Neural cell (in vitro differentiated cells): ENCODE results near the gene RDM1. TPM values are rescaled to one million over a fixed set of nuclear protein-coding genes. Genes with fewer than 3 reads are reported as not detected.

Experiments
- H2AFZ ChIP-seq: fragments of 200-600, 300-800 bp; sonication (generic), shearing (Covaris generic); 2 replicates; pipeline ENCODE4 v1.6.0; 2014; ENCODE audit warnings: low read depth, mild to moderate bottlenecking, antibody characterized with exemption, low read length, moderate library complexity
- H3F3A ChIP-seq: fragments of 200-600 bp; shearing (Covaris generic); 2 replicates; pipeline ENCODE4 v1.6.1; 2016; ENCODE audit warnings: mild to moderate bottlenecking, moderate library complexity, mixed read lengths, antibody characterized with exemption, low read length; ENCODE audit not compliant: insufficient read depth, poor library complexity, severe bottlenecking
- H3K27ac ChIP-seq: fragments of 200-600, 300-800 bp; sonication (generic), shearing (Covaris generic); 2 replicates; pipeline ENCODE4 v1.5.1; 2014; ENCODE audit warnings: mild to moderate bottlenecking, low read length, moderate library complexity
- H3K27me3 ChIP-seq: fragments of 300-800, 200-600 bp; sonication (generic), shearing (Covaris generic); 2 replicates; pipeline ENCODE4 v1.6.0; 2014; ENCODE audit warnings: mild to moderate bottlenecking, low read depth, low read length, moderate library complexity; ENCODE audit not compliant: insufficient read depth
- H3K36me3 ChIP-seq: fragments of 300-800, 200-600 bp; sonication (generic), shearing (Covaris generic); 2 replicates; pipeline ENCODE4 v1.5.1; 2014; ENCODE audit warnings: mild to moderate bottlenecking, antibody characterized with exemption, low read length, moderate library complexity; ENCODE audit not compliant: insufficient read depth
- H3K4me2 ChIP-seq: fragments of 300-800, 200-600 bp; sonication (generic), shearing (Covaris generic); 2 replicates; pipeline ENCODE4 v1.6.0; 2014; ENCODE audit warnings: mild to moderate bottlenecking, low read length
- H3K4me3 ChIP-seq: fragments of 300-800, 200-600 bp; sonication (generic), shearing (Covaris generic); 2 replicates; pipeline ENCODE4 v1.5.1; 2014; ENCODE audit warnings: mild to moderate bottlenecking, low read length, moderate library complexity
- H3K79me2 ChIP-seq: fragments of 200-600 bp; shearing (Covaris generic); replicated peaks from 2 replicates; pipeline ENCODE4 v1.6.0; 2014; ENCODE audit warnings: mild to moderate bottlenecking, low read length, moderate library complexity; ENCODE audit not compliant: insufficient read depth
- H3K9ac ChIP-seq: fragments of 300-800, 200-600 bp; sonication (generic), shearing (Covaris generic); 2 replicates; pipeline ENCODE4 v1.6.1; 2016; ENCODE audit warnings: mild to moderate bottlenecking, low read length, mixed read lengths
- H3K9me2 ChIP-seq: fragments of 200-600 bp; shearing (Covaris generic); 2 replicates; pipeline ENCODE4 v1.6.1; 2016; ENCODE audit warnings: mild to moderate bottlenecking, low read length, mixed read lengths; ENCODE audit not compliant: insufficient read depth
- H3K9me3 ChIP-seq: fragments of 200-600, 300-800 bp; sonication (generic), shearing (Covaris generic); 2 replicates; pipeline ENCODE4 v1.6.1; 2016; ENCODE audit warnings: mild to moderate bottlenecking, mixed run types, low read length, moderate library complexity, mixed read lengths
- H4K20me1 ChIP-seq: fragments of 200-600 bp; shearing (Covaris generic); 2 replicates; pipeline ENCODE4 v1.6.1; 2016; ENCODE audit warnings: mild to moderate bottlenecking, mixed run types; ENCODE audit not compliant: insufficient read depth
- EP300 ChIP-seq: fragments of 450-650 bp; conservative IDR thresholded peaks from 2 replicates; pipeline ENCODE4 v1.6.1; 2014; ENCODE audit warnings: antibody characterized with exemption, mild to moderate bottlenecking, moderate library complexity; ENCODE audit not compliant: poor library complexity, severe bottlenecking
- EZH2 ChIP-seq: fragments of 200-600, 300-800 bp; shearing (Covaris generic), sonication (generic); IDR thresholded peaks from 2 replicates; pipeline ENCODE4 v1.6.1; 2014; ENCODE audit warnings: antibody characterized with exemption, low read length, borderline replicate concordance, mild to moderate bottlenecking; ENCODE audit not compliant: insufficient read depth, poor library complexity, severe bottlenecking
- MXI1 ChIP-seq: fragments of 450-650 bp; conservative IDR thresholded peaks from 2 replicates; pipeline ENCODE4 v1.6.1; 2014; ENCODE audit warnings: antibody characterized with exemption, mild to moderate bottlenecking; ENCODE audit not compliant: poor library complexity, severe bottlenecking
- POLR2AphosphoS5 ChIP-seq: IDR thresholded peaks from 2 replicates; pipeline ENCODE4 v1.6.1; 2012
- RAD21 ChIP-seq: fragments of 450-650 bp; conservative IDR thresholded peaks from 2 replicates; pipeline ENCODE4 v1.6.1; 2014; ENCODE audit warnings: antibody characterized with exemption, mild to moderate bottlenecking, moderate library complexity
- SMC3 ChIP-seq: fragments of 450-650 bp; conservative IDR thresholded peaks from 2 replicates; pipeline ENCODE4 v1.6.1; 2014; ENCODE audit warnings: antibody characterized with exemption, mild to moderate bottlenecking, moderate library complexity; ENCODE audit not compliant: poor library complexity
- TAF1 ChIP-seq: IDR thresholded peaks from 2 replicates; pipeline ENCODE4 v1.6.1; 2012; ENCODE audit warnings: low read depth
- polyA plus RNA-seq: library from polyadenylated mRNA; depleted of rRNA; stranded (reverse); fragments of >200 nt; gene quantifications from 2 replicates; pipeline ENCODE4 v1.2.3, GENCODE V29; 2014
- TF ChIP-seq, protein P1 (sequence below): fragments of 450-650 bp; IDR thresholded peaks from 2 replicates; pipeline ENCODE4 v1.5.1; 2014; ENCODE audit warnings: antibody characterized with exemption, mild to moderate bottlenecking, moderate library complexity; ENCODE audit not compliant: poor library complexity, severe bottlenecking
- TF ChIP-seq, protein P2 (sequence below): IDR thresholded peaks from 2 replicates; pipeline ENCODE4 v1.6.1; 2012; ENCODE audit warnings: borderline replicate concordance

RDM1 gene
- polyA plus RNA-seq, 1 donor from 2014 or later = not detected

DNA sequence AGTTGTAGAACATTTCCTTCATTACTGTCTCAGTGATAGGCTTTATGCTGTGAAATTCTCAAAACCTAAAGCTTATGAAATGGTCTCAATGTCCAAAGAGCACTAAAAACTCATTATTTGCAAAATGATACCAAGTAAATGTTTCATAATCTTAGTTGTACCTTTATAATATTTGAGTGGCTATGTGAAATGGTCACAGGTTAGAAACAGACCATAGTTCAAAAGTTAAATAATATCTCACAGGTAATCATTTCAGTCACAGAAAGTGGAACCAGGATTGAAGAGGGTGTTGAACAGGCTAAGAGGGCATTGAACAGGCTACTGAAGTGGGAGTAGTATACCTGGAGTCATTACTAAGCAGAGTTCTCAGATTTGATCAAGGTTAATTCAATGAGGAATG, 2.9 kb downstream of the RDM1 start:
- no peaks in the 10 kb centered on the region for H3K36me3 ChIP-seq
- H3K4me3 ChIP-seq = no peak overlapping the region
- H2AFZ ChIP-seq = no peak overlapping the region
- H3K27me3 ChIP-seq = no peaks in the 10 kb centered on the region
- H3K9me2 ChIP-seq = no peaks in the 10 kb centered on the region
- H3K9ac ChIP-seq = no peak overlapping the region
- no peak overlapping the region for H3K4me2 ChIP-seq
- no peak overlapping the region for H3K27ac ChIP-seq
- H4K20me1 ChIP-seq = no peaks in the 10 kb centered on the region
- H3K79me2 ChIP-seq = no peaks in the 10 kb centered on the region
- no peaks in the 10 kb centered on the region for H3K9me3 ChIP-seq
- TF ChIP-seq TAF1 (no peak), MXI1 (no peak), EP300 (no peak), SMC3 (no peak), EZH2 (no peak), POLR2AphosphoS5 (no peak), RAD21 (no peak)
- TF ChIP-seq, protein P1, sequence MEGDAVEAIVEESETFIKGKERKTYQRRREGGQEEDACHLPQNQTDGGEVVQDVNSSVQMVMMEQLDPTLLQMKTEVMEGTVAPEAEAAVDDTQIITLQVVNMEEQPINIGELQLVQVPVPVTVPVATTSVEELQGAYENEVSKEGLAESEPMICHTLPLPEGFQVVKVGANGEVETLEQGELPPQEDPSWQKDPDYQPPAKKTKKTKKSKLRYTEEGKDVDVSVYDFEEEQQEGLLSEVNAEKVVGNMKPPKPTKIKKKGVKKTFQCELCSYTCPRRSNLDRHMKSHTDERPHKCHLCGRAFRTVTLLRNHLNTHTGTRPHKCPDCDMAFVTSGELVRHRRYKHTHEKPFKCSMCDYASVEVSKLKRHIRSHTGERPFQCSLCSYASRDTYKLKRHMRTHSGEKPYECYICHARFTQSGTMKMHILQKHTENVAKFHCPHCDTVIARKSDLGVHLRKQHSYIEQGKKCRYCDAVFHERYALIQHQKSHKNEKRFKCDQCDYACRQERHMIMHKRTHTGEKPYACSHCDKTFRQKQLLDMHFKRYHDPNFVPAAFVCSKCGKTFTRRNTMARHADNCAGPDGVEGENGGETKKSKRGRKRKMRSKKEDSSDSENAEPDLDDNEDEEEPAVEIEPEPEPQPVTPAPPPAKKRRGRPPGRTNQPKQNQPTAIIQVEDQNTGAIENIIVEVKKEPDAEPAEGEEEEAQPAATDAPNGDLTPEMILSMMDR = no peak
- TF ChIP-seq, protein P2, sequence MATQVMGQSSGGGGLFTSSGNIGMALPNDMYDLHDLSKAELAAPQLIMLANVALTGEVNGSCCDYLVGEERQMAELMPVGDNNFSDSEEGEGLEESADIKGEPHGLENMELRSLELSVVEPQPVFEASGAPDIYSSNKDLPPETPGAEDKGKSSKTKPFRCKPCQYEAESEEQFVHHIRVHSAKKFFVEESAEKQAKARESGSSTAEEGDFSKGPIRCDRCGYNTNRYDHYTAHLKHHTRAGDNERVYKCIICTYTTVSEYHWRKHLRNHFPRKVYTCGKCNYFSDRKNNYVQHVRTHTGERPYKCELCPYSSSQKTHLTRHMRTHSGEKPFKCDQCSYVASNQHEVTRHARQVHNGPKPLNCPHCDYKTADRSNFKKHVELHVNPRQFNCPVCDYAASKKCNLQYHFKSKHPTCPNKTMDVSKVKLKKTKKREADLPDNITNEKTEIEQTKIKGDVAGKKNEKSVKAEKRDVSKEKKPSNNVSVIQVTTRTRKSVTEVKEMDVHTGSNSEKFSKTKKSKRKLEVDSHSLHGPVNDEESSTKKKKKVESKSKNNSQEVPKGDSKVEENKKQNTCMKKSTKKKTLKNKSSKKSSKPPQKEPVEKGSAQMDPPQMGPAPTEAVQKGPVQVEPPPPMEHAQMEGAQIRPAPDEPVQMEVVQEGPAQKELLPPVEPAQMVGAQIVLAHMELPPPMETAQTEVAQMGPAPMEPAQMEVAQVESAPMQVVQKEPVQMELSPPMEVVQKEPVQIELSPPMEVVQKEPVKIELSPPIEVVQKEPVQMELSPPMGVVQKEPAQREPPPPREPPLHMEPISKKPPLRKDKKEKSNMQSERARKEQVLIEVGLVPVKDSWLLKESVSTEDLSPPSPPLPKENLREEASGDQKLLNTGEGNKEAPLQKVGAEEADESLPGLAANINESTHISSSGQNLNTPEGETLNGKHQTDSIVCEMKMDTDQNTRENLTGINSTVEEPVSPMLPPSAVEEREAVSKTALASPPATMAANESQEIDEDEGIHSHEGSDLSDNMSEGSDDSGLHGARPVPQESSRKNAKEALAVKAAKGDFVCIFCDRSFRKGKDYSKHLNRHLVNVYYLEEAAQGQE = no peak
- no peaks in the 10 kb centered on the region for H3F3A ChIP-seq

DNA sequence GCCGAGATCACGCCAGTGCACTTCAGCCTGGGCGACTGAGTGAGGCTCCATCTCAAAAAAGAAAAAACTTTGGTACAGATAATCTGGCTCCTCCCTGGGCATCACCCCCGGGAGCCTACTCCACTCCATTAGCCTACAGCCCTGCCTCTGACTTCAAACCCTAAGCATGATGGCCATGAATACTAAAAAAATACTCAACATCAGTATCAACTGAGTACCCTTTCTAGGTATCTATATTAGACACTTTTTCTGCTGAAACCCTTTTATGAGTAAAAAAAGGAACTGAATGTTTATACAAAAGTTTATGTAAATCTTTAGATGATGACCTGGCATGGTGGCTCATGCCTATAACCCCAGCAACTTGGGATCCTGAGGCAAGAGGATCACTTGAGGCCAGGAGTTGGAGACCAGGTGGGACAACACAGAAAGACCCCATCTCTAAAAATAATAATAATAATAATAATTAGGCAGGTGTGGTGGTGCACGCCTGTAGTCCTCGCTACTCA, 6.9 kb downstream of the RDM1 start:
- Histone ChIP-seq H3K27ac (no peak overlapping the region), H3K4me3 (no peak overlapping the region), H3K9me3 (no peaks in the 10 kb centered on the region), H3K27me3 (no peaks in the 10 kb centered on the region), H3F3A (no peaks in the 10 kb centered on the region), H3K36me3 (no peaks in the 10 kb centered on the region), H3K4me2 (no peak overlapping the region), H4K20me1 (no peaks in the 10 kb centered on the region), H2AFZ (no peak overlapping the region), H3K9ac (no peak overlapping the region), H3K9me2 (no peaks in the 10 kb centered on the region), H3K79me2 (no peaks in the 10 kb centered on the region)
- no peak for TF ChIP-seq EZH2
- no peak for TF ChIP-seq SMC3
- TF ChIP-seq POLR2AphosphoS5 = no peak
- no peak for TF ChIP-seq RAD21
- no peak for TF ChIP-seq MXI1
- TF ChIP-seq EP300 = no peak
- TF ChIP-seq, protein P1 = no peak
- TF ChIP-seq, protein P2 = no peak
- TF ChIP-seq TAF1 = no peak
